Esophagus muscularis mucosa (tissue), 4 donors: ENCODE measurements around the gene TMED3. TPM values are rescaled to one million over a fixed set of nuclear protein-coding genes. Genes with fewer than 3 reads are reported as not detected.
"Not testable (repeated sequence)": the region's sequence is repeated elsewhere in the genome, so short reads cannot be mapped to it uniquely, and the experiment has no call there.

Source experiments
- DNase-seq: peaks from one replicate; pipeline ENCODE4 v3.0.0-alpha.2; 2017; ENCODE audit errors: extremely low spot score
- H3K27ac ChIP-seq, 4 donors: fragments of 200-600 bp; sonication (generic); replicated peaks in 1 of 4; 1 replicate in 3 of 4; 2 replicates in 1 of 4; pipeline ENCODE4 v1.5.1; 2016 to 2019; ENCODE audit warnings: mild to moderate bottlenecking in 1 of 4
- H3K27me3 ChIP-seq, 4 donors: fragments of 200-600 bp; sonication (generic); one replicate each; pipeline versions ENCODE4 v1.5.1 to v1.6.0; 2016 to 2019
- H3K36me3 ChIP-seq, 4 donors: fragments of 200-600 bp; sonication (generic); one replicate each; pipeline ENCODE4 v1.5.1; 2016 to 2019
- H3K4me1 ChIP-seq, 4 donors: fragments of 200-600 bp; sonication (generic); one replicate each; pipeline ENCODE4 v1.5.1; 2016 to 2019
- H3K4me3 ChIP-seq, 4 donors: fragments of 200-600 bp; sonication (generic); 1 replicate in 2 of 4; 2 replicates in 2 of 4; pipeline ENCODE4 v1.5.1; 2016 to 2019; ENCODE audit warnings: mild to moderate bottlenecking in 4 of 4, moderate library complexity in 1 of 4
- H3K9me3 ChIP-seq, 4 donors: fragments of 200-600 bp; sonication (generic); 1 replicate in 3 of 4; 2 replicates in 1 of 4; pipeline ENCODE4 v1.5.1; 2016 to 2019
- EP300 ChIP-seq: sonication (generic); formaldehyde crosslinking; IDR thresholded peaks from one replicate; pipeline ENCODE4 v1.6.1; 2017; ENCODE audit warnings: antibody characterized with exemption
- POLR2A ChIP-seq: fragments of 450-650 bp; IDR thresholded peaks from one replicate; pipeline ENCODE4 v1.6.1; 2017; ENCODE audit warnings: antibody characterized with exemption, moderate library complexity, mild to moderate bottlenecking, low read depth
- POLR2AphosphoS5 ChIP-seq, 2 donors: sonication (generic); formaldehyde crosslinking; IDR thresholded peaks; one replicate each; pipeline ENCODE4 v1.6.1; 2017; ENCODE audit warnings: antibody characterized with exemption in 2 of 2
- WGBS: methylation state at CpG from one replicate; pipeline ENCODE4 v1.1.5; 2018; 5-methylcytosine and 5-hydroxymethylcytosine counted together
- intact Hi-C: fragments of 100-400 bp; cut with DNase I; formaldehyde crosslinking; loops from one replicate; pipeline ENCODE4 v1.15.1; 2023
- total RNA-seq, 4 donors: library from RNA; depleted of rRNA; stranded (reverse); fragments of >200 nt; gene quantifications; one replicate each; pipeline versions ENCODE4 v1.1.0 to v1.2.1, GENCODE V29; 2016
- TF ChIP-seq, protein P1 (sequence below), 3 experiments: fragments of 200-600 bp in 2 of 3; fragments of 450-650 bp in 1 of 3; sonication (generic) in 2 of 3; IDR thresholded peaks; one replicate each; pipeline ENCODE4 v1.5.1; 2017 to 2019; ENCODE audit warnings: antibody characterized with exemption in 3 of 3, mild to moderate bottlenecking in 2 of 3, moderate library complexity in 1 of 3

The TMED3 gene
- total RNA-seq, 4 donors from 2014 or later = 17.9 to 26.5 (median 23.5) TPM

DNA sequence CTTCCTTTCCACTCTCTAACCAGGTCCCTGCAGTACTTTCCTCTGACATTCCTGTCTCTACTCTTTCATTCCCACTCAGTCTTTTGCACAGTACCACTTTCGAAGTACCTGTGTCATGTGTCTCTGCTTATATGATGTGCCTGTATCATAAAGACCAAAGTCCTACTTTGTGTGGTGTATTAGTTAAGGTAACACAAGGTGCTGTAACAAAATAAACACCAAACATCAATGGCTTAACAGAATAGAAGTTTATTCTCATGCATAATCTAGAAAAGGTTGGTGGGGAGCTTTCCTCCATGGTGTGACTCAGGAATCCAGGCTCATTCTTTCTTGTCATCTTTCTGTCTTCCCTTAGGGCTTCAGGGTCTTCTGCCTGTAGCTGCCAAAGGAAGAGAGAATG lies 3.3 kb downstream of the TMED3 start:
- peaks cover 31 to 58% (median 47%) of the 10 kb centered on the region in 4 donors for H3K36me3 ChIP-seq
- WGBS = 97% methylated on average over 1 of the region's 1 CpG

GRCh38 chr15:79314811-79315210 lies 3.9 kb downstream of the TMED3 start:
- Histone ChIP-seq H3K4me1 (peaks cover 13 to 27% (median 21%) of the 10 kb centered on the region in 4 donors), H3K27me3 (no peaks in the 10 kb centered on the region), H3K4me3 (no peak overlapping the region), H3K36me3 (peaks cover 31 to 64% (median 52%) of the 10 kb centered on the region in 4 donors), H3K27ac (no peak overlapping the region), H3K9me3 (no peaks in the 10 kb centered on the region)
- DNase-seq = peak; percentile 57
- 87% methylated on average over 6 of the region's 6 CpGs for WGBS
- intact Hi-C loops = no loop called here
- TF ChIP-seq EP300 (no peak), POLR2A (no peak), POLR2AphosphoS5 (IDR thresholded peaks at IDR 0.05) (no peak)
- TF ChIP-seq, protein P1, sequence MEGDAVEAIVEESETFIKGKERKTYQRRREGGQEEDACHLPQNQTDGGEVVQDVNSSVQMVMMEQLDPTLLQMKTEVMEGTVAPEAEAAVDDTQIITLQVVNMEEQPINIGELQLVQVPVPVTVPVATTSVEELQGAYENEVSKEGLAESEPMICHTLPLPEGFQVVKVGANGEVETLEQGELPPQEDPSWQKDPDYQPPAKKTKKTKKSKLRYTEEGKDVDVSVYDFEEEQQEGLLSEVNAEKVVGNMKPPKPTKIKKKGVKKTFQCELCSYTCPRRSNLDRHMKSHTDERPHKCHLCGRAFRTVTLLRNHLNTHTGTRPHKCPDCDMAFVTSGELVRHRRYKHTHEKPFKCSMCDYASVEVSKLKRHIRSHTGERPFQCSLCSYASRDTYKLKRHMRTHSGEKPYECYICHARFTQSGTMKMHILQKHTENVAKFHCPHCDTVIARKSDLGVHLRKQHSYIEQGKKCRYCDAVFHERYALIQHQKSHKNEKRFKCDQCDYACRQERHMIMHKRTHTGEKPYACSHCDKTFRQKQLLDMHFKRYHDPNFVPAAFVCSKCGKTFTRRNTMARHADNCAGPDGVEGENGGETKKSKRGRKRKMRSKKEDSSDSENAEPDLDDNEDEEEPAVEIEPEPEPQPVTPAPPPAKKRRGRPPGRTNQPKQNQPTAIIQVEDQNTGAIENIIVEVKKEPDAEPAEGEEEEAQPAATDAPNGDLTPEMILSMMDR (IDR thresholded peaks at IDR 0.05) = no peak

More for the DNA sequence above, 3.3 kb downstream of the TMED3 start:
- Histone ChIP-seq H3K9me3 (no peaks in the 10 kb centered on the region), H3K27ac (no peak overlapping the region), H3K4me3 (no peak overlapping the region), H3K4me1 (peaks cover 13 to 27% (median 21%) of the 10 kb centered on the region in 4 donors), H3K27me3 (no peaks in the 10 kb centered on the region)
- no peak for DNase-seq
- TF ChIP-seq POLR2AphosphoS5 (IDR thresholded peaks at IDR 0.05) = no peak
- no peak for TF ChIP-seq EP300
- TF ChIP-seq, protein P1 (IDR thresholded peaks at IDR 0.05) = no peak
- TF ChIP-seq POLR2A = no peak
- intact Hi-C loops = no loop called here

DNA sequence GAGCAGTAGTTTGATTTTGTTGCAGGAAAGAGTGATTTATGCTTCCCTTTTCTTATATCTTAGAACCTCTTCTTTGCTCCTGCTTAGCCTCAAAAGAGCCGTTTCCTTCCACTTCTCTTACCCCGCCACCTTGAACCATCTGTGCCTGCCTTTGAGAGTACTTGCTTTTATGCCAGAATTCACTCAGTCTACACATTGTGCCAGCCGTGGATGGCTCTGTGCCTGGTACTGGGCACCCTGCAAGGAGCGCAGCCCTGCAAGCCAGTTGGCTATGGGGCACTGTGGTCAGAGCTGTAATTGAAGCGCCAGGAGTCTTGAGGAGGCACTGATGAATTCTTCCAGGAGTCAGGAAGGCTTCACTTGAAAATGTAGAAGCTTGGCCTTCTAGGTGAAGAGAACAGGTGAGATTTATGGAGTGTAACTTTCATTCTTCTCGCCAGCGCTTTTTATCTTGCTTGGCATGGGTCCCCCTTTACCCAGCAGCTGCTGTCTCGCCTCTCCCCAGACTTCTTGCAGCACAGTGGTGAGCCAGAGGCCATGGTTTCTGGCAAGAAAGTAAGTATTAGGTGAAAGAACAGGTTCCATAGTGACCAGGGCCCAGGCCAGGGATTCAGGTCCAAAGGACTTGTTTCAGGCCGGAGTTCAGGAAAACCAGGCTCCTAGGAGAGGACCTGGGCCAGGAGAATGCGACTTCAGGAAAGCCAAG lies 4.9 kb downstream of the TMED3 start:
- intact Hi-C loops = no loop called here
- Histone ChIP-seq H3K4me1 (peaks cover 13 to 21% (median 16%) of the 10 kb centered on the region in 4 donors), H3K27ac (no peak overlapping the region), H3K9me3 (no peaks in the 10 kb centered on the region), H3K4me3 (no peak overlapping the region), H3K36me3 (peaks cover 31 to 72% (median 52%) of the 10 kb centered on the region in 4 donors), H3K27me3 (no peaks in the 10 kb centered on the region)
- peak; percentile 70 for DNase-seq
- 88% methylated on average over 10 of the region's 10 CpGs for WGBS
- TF ChIP-seq POLR2AphosphoS5 (IDR thresholded peaks at IDR 0.05) (no peak), EP300 (no peak), POLR2A (no peak)
- TF ChIP-seq, protein P1 (IDR thresholded peaks at IDR 0.05) = no peak

DNA sequence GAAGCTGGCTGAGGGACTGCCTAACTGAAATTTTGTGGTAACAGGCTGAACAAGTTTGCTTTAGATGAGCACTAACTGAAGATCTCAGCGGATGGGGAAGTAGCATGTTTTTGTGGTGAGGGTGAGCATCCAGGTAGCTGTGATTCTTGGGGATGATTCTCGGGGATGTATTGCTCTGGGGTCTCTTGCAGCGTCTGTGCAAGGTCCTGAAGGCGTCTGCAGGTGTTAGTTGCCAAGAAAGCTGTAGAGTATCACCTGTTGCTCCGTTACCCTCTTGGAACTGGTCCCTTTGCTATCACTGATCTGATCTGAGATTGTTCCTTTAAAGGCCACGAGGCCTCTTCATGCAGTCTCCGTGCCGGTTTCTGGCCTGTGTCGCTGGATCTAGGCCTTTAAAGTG lies 6.0 kb downstream of the TMED3 start:
- H3K4me1 ChIP-seq = peaks cover 5 to 11% (median 6%) of the 10 kb centered on the region in 4 donors
- H3K27ac ChIP-seq = no peak overlapping the region
- no peaks in the 10 kb centered on the region for H3K9me3 ChIP-seq
- H3K36me3 ChIP-seq = peaks cover 31 to 83% (median 54%) of the 10 kb centered on the region in 4 donors
- TF ChIP-seq POLR2A (no peak), EP300 (no peak), POLR2AphosphoS5 (IDR thresholded peaks at IDR 0.05) (no peak)
- TF ChIP-seq, protein P1 (IDR thresholded peaks at IDR 0.05) = no peak
- intact Hi-C loops = no loop called here
- H3K4me3 ChIP-seq = no peak overlapping the region
- 93% methylated on average over 9 of the region's 9 CpGs for WGBS
- no peaks in the 10 kb centered on the region for H3K27me3 ChIP-seq
- DNase-seq = peak; percentile 47

DNA sequence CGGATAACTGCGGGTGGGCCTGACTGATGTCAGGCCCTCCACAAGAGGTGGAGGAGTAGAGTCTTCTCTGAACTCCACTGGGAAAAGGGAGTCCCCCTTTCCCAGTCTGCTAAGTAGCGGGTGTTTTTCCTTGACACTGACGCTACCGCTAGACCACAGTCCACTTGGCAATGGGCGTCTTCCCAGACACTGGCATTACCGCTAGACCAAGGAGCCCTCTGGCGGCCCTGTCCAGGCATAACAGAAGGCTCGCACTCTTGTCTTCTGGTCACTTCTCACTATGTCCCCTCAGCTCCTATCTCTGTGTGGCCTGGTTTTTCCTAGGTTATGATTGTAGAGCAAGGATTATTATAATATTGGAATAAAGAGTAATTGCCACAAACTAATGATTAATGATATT lies 9.1 kb downstream of the TMED3 start:
- H3K4me1 ChIP-seq, H3K27me3 ChIP-seq, H3K27ac ChIP-seq, intact Hi-C loops, H3K9me3 ChIP-seq, H3K4me3 ChIP-seq: not testable (repeated sequence)
- 98% methylated on average over 9 of the region's 9 CpGs for WGBS
- DNase-seq = peak; percentile 3
- H3K36me3 ChIP-seq = peaks cover 28 to 87% (median 48%) of the 10 kb centered on the region in 4 donors
